Left lung (tissue), 10 donors: ENCODE results near the gene ITGB4. TPM values are rescaled to one million over a fixed set of nuclear protein-coding genes. Genes with fewer than 3 reads are reported as not detected.

Experiments
- ATAC-seq: fragments of 200-7000 bp; cut with Tn5 transposase; one replicate; pipeline ENCODE4 v1.9.1; 2020; ENCODE audit warnings: moderate library complexity
- DNase-seq, 4 donors: peaks; one replicate each; pipeline ENCODE4 v3.0.0-alpha.2; 2013 to 2020
- H3K27ac ChIP-seq, 2 donors: fragments of 200-600 bp; sonication (generic) in 1 of 2; one replicate each; pipeline versions ENCODE4 v1.5.0 to v1.8.0; 2020 to 2021
- H3K27me3 ChIP-seq, 2 donors: fragments of 200-600 bp; sonication (generic) in 1 of 2; one replicate each; pipeline versions ENCODE4 v1.5.0 to v1.8.0; 2020 to 2021
- H3K36me3 ChIP-seq, 2 donors: fragments of 200-600 bp; sonication (generic) in 1 of 2; one replicate each; pipeline versions ENCODE4 v1.5.0 to v1.8.0; 2020 to 2021
- H3K4me1 ChIP-seq, 2 donors: fragments of 200-600 bp; one replicate each; pipeline ENCODE4 v1.8.0; 2021
- H3K4me3 ChIP-seq, 2 donors: fragments of 200-600 bp; sonication (generic) in 1 of 2; one replicate each; pipeline versions ENCODE4 v1.5.0 to v1.8.0; 2020 to 2021; ENCODE audit warnings: mild to moderate bottlenecking in 1 of 2
- H3K9me3 ChIP-seq, 2 donors: fragments of 200-600 bp; sonication (generic) in 1 of 2; one replicate each; pipeline versions ENCODE4 v1.5.0 to v1.8.0; 2020 to 2021
- CTCF ChIP-seq, 2 donors: fragments of 200-600 bp; sonication (generic) in 1 of 2; IDR thresholded peaks; one replicate each; pipeline versions ENCODE4 v1.5.0 to v1.8.0; 2021; ENCODE audit warnings: antibody characterized with exemption in 2 of 2
- intact Hi-C, 2 donors: fragments of 100-400 bp; cut with DNase I; formaldehyde crosslinking; loops; one replicate each; pipeline versions ENCODE4 v1.11.2 to v1.14.2; 2022
- polyA plus RNA-seq, 6 donors: library from polyadenylated mRNA; unstranded; fragments of 120-200 nt; gene quantifications; one replicate each; pipeline ENCODE4 v1.2.1, GENCODE V29; 2013; ENCODE audit not compliant: insufficient read length in 6 of 6
- total RNA-seq, 2 donors: library from RNA; stranded (reverse); fragmentation: NEBNext Ultra II Directional; extraction: Animal tissue kit (Norgen Biotek cat#: 25700); gene quantifications; one replicate each; pipeline ENCODE4 v1.2.1, GENCODE V29; 2021
- donor health status: DM: no; HTN: yes; CAD: no.
- donor health status: DM: no; HTN: no; CAD: no.

ITGB4 gene
- total and polyA plus RNA-seq, 8 donors, result 4.6 to 54.8 (median 9.5) TPM

GRCh38 chr17:75742337-75742736 is 21.1 kb downstream of the ITGB4 start:
- intact Hi-C loops, result loop anchor here in 1 of 2 donors (10.0 kb wide), 2 partner anchors 108 to 318 kb away; partner anchors contain the start of gene SMIM5
- Histone ChIP-seq H3K27ac (no peak overlapping the region), H3K27me3 (no peaks in the 10 kb centered on the region), H3K9me3 (no peaks in the 10 kb centered on the region), H3K36me3 (no peaks in the 10 kb centered on the region), H3K4me1 (peaks cover 0 to 13% of the 10 kb centered on the region in 2 donors), H3K4me3 (no peak overlapping the region)
- no peak for DNase-seq
- ATAC-seq, result no peak
- TF ChIP-seq CTCF (IDR thresholded peaks at IDR 0.05), result no peak

DNA sequence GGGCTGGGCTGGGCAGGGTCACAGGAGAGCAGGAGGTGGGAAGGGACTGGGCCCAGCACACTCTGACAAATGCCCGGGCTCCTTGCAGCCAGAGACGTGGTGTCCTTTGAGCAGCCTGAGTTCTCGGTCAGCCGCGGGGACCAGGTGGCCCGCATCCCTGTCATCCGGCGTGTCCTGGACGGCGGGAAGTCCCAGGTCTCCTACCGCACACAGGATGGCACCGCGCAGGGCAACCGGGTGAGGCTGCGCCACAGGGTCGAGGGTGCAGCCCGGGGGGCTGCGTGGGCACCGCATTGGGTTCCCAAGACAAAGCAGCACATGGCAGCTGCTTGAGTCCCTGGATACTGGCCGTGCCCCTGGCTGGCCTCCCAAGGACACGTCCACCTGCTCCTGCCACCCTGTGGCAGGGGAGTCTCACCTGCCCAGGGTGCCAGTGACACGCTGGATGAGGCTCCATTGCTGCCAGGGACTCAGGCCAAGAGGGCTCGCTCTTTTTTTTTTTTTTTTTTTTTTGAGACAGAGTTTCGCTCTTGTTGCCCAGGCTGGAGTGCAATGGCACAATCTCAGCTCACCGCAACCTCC is 22.5 kb downstream of the ITGB4 start:
- peaks cover 0 to 9% of the 10 kb centered on the region in 2 donors for H3K4me1 ChIP-seq
- no peak overlapping the region for H3K4me3 ChIP-seq
- ATAC-seq, result no peak
- H3K27me3 ChIP-seq, result no peaks in the 10 kb centered on the region
- DNase-seq, result no peak
- H3K36me3 ChIP-seq, result no peaks in the 10 kb centered on the region
- no peak overlapping the region for H3K27ac ChIP-seq
- intact Hi-C loops, result loop anchor here in 1 of 2 donors (10.0 kb wide), 2 partner anchors 109 to 319 kb away; partner anchors contain the start of gene SMIM5
- no peak for TF ChIP-seq CTCF (IDR thresholded peaks at IDR 0.05)
- no peaks in the 10 kb centered on the region for H3K9me3 ChIP-seq

DNA sequence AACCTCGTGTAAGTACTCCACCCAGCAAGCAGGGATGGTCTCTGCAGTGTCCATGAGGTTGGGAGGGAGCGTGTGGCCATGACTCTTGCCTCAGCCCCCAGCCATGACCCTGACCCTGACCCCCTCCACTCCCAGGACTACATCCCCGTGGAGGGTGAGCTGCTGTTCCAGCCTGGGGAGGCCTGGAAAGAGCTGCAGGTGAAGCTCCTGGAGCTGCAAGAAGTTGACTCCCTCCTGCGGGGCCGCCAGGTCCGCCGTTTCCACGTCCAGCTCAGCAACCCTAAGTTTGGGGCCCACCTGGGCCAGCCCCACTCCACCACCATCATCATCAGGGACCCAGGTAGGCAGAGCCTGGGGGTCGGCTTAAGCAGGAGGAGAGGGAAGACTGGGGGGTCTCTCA is 27.4 kb downstream of the ITGB4 start:
- no peak for ATAC-seq
- Histone ChIP-seq H3K36me3 (peaks cover 0 to 6% of the 10 kb centered on the region in 2 donors), H3K4me3 (no peak overlapping the region), H3K27ac (no peak overlapping the region), H3K9me3 (no peaks in the 10 kb centered on the region), H3K4me1 (peaks cover 2 to 24% of the 10 kb centered on the region in 2 donors), H3K27me3 (no peaks in the 10 kb centered on the region)
- DNase-seq, result no peak
- no peak for TF ChIP-seq CTCF (IDR thresholded peaks at IDR 0.05)
- intact Hi-C loops, result loop anchor here in 1 of 2 donors (5.0 to 10.0 kb wide), 3 partner anchors 76 to 324 kb away; partner anchors contain the start of gene SMIM5

GRCh38 chr17:75749545-75750389 is 28.5 kb downstream of the ITGB4 start:
- ATAC-seq, result peak; percentile 71
- DNase-seq, result peak; percentile 65 to 98 (median 80)
- intact Hi-C loops, result loop anchor here in 1 of 2 donors (5.0 to 10.0 kb wide), 3 partner anchors 77 to 325 kb away; partner anchors contain the start of gene SMIM5
- H3K36me3 ChIP-seq, result peaks cover 0 to 6% of the 10 kb centered on the region in 2 donors
- H3K27ac ChIP-seq, result no peak overlapping the region
- peaks cover 5 to 33% of the 10 kb centered on the region in 2 donors for H3K4me1 ChIP-seq
- peak; percentile 88 to 98 for TF ChIP-seq CTCF (IDR thresholded peaks at IDR 0.05)
- no peaks in the 10 kb centered on the region for H3K9me3 ChIP-seq
- no peak overlapping the region for H3K4me3 ChIP-seq
- H3K27me3 ChIP-seq, result no peaks in the 10 kb centered on the region
